GDM1 (cell line): ENCODE results near the gene PDE8A.
"Not testable (repeated sequence)": the region's sequence is repeated elsewhere in the genome, so short reads cannot be mapped to it uniquely, and the experiment has no call there.

Source experiments
- DNase-seq: peaks from one replicate; lab custom pipeline; 2025; lab: John Stamatoyannopoulos, UW

Gene PDE8A

GRCh38 chr15:85131915-85132314 is 150.3 kb downstream of the PDE8A start:
- DNase-seq = no peak

DNA sequence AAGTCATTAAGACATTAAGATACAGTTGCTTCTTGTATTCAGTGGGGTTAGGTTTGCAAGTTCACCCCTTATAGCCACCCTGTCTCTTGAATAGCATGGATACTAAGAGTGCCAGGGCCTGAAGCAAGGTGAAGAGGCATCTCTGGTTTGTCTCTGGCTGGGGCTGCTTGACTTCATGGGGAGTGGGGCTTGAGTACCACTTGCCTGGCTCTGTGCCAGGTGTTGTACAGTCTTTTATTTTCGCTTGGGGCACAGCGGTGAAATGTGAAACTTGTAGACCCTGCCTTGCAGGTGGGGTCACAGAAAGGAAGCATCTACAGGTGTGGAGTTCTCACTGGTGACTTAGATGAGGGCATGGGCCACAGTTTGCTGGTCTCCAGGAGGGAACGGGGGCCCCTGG is 152.1 kb downstream of the PDE8A start:
- no peak for DNase-seq

GRCh38 chr15:85137489-85138168 is 156.0 kb downstream of the PDE8A start:
- DNase-seq = no peak

GRCh38 chr15:85139391-85139790 is 157.7 kb downstream of the PDE8A start:
- no peak for DNase-seq

GRCh38 chr15:85141726-85142125 is 160.1 kb downstream of the PDE8A start:
- DNase-seq = no peak

GRCh38 chr15:85142312-85142711 is 160.7 kb downstream of the PDE8A start:
- no peak for DNase-seq

GRCh38 chr15:85149465-85150129 is 167.9 kb downstream of the PDE8A start:
- no peak for DNase-seq

GRCh38 chr15:85150130-85150480 is 168.4 kb downstream of the PDE8A start:
- DNase-seq = no peak

DNA sequence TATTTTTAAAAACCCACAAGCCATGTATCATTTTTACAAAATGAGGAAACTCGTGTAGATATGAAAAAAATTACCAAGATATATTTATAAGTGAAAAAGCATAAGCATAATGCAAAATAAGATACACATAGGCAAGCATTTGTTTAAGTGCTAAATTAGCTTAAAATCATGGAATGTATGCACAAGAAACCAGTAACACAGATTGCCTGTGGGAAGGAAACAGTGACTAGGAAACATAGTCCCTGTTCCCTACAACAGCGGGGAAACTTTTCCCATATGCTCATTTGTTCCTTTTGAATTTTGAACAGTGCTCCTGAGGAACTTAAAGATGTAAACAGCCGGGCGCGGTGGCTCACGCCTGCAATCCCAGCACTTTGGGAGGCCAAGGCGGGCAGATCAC is 169.5 kb downstream of the PDE8A start:
- no peak for DNase-seq

- DNase-seq = no peak
Observed at GRCh38 chr15:85151861-85152260, 170.2 kb downstream of the PDE8A start.

- DNase-seq = no peak
Observed at GRCh38 chr15:85154061-85154460, 172.4 kb downstream of the PDE8A start.

DNA sequence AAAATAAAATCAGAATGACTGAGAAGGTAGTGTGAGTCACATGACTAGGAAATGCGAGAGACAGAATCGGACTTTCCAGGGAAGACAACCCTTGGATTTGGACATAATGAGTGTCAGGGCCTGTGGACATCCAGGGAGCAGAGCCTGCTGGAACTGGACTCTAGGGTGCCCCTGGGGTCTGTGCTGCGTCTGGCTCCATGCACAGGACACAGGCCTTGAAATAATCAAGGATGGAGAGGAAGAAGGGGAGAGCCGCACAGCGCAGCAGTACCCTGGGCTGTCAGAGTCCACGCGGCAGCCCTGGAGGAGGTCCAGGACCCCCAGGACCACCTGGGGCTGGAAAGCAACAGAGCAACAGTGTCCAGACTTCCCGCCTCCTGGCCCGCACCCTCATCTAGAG is 173.7 kb downstream of the PDE8A start:
- no peak for DNase-seq

DNA sequence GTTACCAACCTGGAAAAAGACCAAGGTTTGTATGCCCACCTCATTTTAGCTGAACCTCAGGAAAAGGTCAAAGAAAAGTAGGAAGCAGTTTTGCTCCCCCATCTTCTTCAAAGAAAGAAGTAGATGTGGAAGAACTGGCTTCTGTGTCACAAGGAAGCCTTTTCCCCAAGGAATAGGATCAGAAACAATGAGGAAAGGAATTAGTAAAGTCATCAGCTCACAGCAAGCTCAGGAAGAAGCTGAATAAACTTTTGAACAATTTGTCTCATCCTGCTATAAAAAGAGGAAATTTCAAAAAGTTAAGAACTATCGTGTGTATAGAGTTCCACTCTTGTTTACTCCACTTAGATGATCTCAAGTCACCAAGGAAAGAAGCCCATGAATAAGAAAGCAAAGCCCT is 174.2 kb downstream of the PDE8A start:
- DNase-seq = no peak

DNA sequence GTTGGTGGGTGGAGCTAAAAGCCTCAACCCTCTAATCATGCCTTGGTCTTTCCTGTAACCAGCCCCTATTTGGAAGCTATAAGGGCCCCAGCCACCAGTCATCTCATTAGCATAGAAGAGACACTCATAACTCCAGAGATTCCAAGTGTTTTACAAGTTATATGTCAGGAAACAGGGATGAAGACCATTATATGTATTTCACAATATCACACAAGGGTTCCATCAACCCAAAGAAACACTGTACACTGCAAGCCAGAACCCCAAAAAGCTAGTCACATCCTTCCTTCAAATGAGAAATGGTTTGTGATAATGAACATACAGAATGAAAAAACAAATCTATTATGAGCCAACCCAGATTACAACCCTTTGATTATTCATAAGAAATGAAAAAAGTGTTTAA is 175.7 kb downstream of the PDE8A start:
- no peak for DNase-seq

DNA sequence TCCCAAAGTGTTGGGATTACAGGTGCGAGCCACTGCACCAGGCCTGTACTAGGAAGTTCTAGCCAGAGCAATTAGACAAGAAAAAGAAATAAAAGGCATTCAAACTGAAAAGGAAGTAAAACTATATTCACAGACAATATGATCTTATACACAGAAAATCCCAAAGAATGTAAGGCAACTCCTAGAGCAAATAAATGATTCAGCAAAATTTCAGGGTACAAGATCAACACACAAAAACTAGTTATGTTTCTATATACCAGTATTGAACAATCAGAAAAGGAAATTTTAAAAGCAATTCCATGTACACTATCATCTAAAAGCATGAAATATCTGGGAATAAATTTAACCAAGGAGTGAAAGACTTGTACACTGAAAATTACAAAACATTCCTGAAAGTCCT is 180.6 kb downstream of the PDE8A start:
- no peak for DNase-seq

DNA sequence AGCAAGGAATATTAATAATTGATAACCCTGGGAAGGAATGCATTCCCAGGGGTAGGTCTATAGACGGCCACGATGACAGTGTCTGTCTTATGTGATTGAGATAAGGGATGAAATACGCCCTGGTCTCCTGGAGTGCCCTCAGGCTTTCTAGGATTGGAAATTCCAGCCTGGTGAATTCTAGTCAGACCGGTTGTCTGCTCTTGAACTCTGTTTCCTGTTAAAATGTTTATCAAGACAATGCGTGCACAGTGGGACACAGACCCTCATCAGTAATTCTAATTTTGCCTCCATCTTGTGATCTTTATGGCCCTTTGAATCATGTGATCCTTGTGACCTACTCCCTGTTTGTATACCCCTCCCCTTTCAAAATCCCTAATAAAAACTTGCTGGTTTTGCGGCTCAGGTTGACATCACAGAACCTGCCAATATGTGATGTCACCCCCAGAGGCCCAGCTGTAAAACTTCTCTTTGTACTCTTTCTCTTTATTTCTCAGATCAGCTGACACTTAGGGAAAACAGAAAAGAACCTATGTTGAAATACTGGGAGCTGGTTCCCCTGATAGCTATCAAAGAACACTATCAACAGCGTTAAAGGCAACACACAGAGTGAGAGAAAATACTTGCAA is 183.3 kb downstream of the PDE8A start:
- no peak for DNase-seq

DNA sequence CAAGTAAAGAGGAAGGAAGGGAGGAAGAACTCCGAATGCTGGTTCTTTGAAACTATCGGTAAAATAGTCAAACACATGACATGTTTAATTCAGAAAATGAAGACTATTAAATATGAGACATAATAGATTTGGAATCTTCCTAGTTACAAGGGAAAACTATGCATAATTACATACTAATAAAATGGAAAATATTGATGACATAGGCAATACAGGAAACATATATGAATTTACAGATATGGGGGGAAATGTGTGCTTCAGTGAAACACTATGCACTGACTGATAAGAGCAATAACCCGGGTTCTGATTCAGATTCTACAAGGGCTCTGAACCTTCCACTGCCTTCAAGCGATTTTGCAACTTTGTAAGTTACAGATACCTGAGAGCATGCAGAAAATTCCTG is 185.9 kb downstream of the PDE8A start:
- DNase-seq = no peak

- no peak for DNase-seq
Observed at GRCh38 chr15:85168642-85169173, 187.1 kb downstream of the PDE8A start.

DNA sequence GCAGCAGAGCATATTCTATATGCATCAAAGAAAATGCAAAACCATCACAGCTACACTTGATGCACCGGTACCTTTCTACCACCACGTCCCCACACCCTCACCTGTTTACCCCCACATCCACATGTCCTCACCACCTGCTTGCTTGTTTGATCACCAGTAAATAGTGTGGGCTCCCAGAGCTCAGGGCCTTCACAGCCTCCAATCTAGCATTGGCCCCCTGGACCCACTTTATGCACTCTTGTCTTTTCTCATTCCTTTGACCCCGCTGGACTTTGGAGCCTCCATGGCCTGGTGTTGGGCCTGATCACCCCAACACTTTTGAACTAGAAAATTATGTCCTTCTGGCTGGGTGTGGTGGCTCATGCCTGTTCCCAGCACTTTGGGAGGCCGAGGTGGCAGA is 190.1 kb downstream of the PDE8A start:
- DNase-seq = no peak

- DNase-seq = no peak
Observed at GRCh38 chr15:85172846-85173490, 191.3 kb downstream of the PDE8A start.

- not testable (repeated sequence) for DNase-seq
Observed at GRCh38 chr15:85173630-85174029, 192.0 kb downstream of the PDE8A start.

GRCh38 chr15:85174521-85174920 is 192.9 kb downstream of the PDE8A start:
- no peak for DNase-seq

GRCh38 chr15:85177042-85177515 is 195.4 kb downstream of the PDE8A start:
- not testable (repeated sequence) for DNase-seq
